Ectodermal cell (in vitro differentiated cells): ENCODE measurements around the gene WAC.
"Not testable (repeated sequence)": the region's sequence is repeated elsewhere in the genome, so short reads cannot be mapped to it uniquely, and the experiment has no call there.

Experiments
- H3K27ac ChIP-seq: 2 replicates; pipeline ENCODE4 v1.7.0; 2013; ENCODE audit warnings: mild to moderate bottlenecking, low read depth, low read length; ENCODE audit not compliant: insufficient read depth, poor library complexity, severe bottlenecking
- H3K27me3 ChIP-seq: 2 replicates; pipeline ENCODE4 v1.7.0; 2013; ENCODE audit warnings: mild to moderate bottlenecking, low read length; ENCODE audit not compliant: insufficient read depth, control insufficient read depth, poor library complexity, severe bottlenecking
- H3K36me3 ChIP-seq: one replicate; pipeline ENCODE4 v1.7.0; 2013; ENCODE audit warnings: low read length; ENCODE audit not compliant: control insufficient read depth, insufficient read depth
- H3K4me1 ChIP-seq: one replicate; pipeline ENCODE4 v1.7.0; 2013; ENCODE audit warnings: low read length; ENCODE audit not compliant: control insufficient read depth, insufficient read depth
- H3K4me3 ChIP-seq: 2 replicates; pipeline ENCODE4 v1.7.0; 2013; ENCODE audit warnings: low read depth, low read length, control low read depth; ENCODE audit not compliant: insufficient read depth
- H3K9me3 ChIP-seq: 2 replicates; pipeline ENCODE4 v1.7.0; 2013; ENCODE audit warnings: mild to moderate bottlenecking, low read length, moderate library complexity; ENCODE audit not compliant: control insufficient read depth
- WGBS, 2 experiments: methylation state at CpG; one replicate each; pipeline ENCODE4 v1.1.7; 2013; ENCODE audit warnings: missing lambda C conversion rate in 2 of 2; 5-methylcytosine and 5-hydroxymethylcytosine counted together

WAC gene

GRCh38 chr10:28595613-28596012 is 62.7 kb downstream of the WAC start:
- H3K4me3 ChIP-seq: no peak overlapping the region
- H3K9me3 ChIP-seq: no peaks in the 10 kb centered on the region
- no peaks in the 10 kb centered on the region for H3K4me1 ChIP-seq
- no peak overlapping the region for H3K27ac ChIP-seq
- WGBS, 2 experiments: 91 to 94% methylated on average over 3 of the region's 3 CpGs
- no peaks in the 10 kb centered on the region for H3K27me3 ChIP-seq
- H3K36me3 ChIP-seq: peaks cover 10% of the 10 kb centered on the region

DNA sequence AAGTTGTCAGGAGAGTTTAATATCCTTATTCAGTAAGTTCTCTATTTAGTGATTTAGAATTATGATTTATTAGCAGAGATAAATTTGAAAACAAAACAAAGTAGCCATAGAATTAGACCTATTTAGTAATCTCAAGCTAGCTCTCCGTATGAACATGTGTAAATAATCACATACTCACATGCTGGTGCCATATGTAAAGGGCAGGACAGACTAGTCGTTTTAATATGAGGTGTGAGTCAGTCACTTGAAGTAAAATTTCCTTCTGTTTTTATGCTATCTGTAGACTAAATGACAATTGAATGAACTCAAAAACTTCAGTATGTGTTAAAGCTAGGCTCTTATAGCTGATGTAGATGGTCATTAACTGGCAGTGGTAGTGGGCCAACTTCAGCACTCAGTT is 67.1 kb downstream of the WAC start:
- Histone ChIP-seq H3K27ac (no peak overlapping the region), H3K9me3 (no peaks in the 10 kb centered on the region), H3K4me1 (no peaks in the 10 kb centered on the region), H3K27me3 (no peaks in the 10 kb centered on the region), H3K36me3 (no peaks in the 10 kb centered on the region), H3K4me3 (no peak overlapping the region)
- WGBS, 2 experiments: 81 to 97% methylated on average over 2 of the region's 2 CpGs

DNA sequence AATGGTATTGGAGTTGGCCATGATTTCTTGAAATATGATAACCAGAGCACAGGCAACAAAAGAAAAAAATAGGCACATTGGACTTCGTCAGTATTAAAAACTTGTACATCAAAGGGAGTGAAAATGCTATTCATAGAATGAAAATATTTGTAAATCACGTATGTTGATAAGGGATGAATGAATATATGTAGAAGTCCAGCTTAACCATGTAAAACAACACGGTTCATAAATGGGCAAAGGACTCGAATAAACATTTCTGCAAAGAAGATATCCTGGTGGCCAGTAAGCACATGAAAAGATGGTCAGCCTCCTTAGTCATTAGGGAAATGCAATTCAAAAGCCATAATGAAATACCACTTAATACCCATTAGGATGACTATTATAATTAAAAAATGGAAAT is 68.1 kb downstream of the WAC start:
- WGBS, 2 experiments: 76 to 89% methylated on average over 4 of the region's 4 CpGs
- no peaks in the 10 kb centered on the region for H3K36me3 ChIP-seq
- H3K27me3 ChIP-seq: no peaks in the 10 kb centered on the region
- H3K27ac ChIP-seq: no peak overlapping the region
- no peak overlapping the region for H3K4me3 ChIP-seq
- no peaks in the 10 kb centered on the region for H3K9me3 ChIP-seq
- H3K4me1 ChIP-seq: no peaks in the 10 kb centered on the region

GRCh38 chr10:28604567-28605536 is 71.9 kb downstream of the WAC start:
- H3K4me3 ChIP-seq: no peak overlapping the region
- 83 to 89% methylated on average over 10 to 12 of the region's 12 CpGs for WGBS, 2 experiments
- no peaks in the 10 kb centered on the region for H3K4me1 ChIP-seq
- no peak overlapping the region for H3K27ac ChIP-seq
- H3K9me3 ChIP-seq: no peaks in the 10 kb centered on the region
- H3K27me3 ChIP-seq: no peaks in the 10 kb centered on the region
- peaks cover 16% of the 10 kb centered on the region for H3K36me3 ChIP-seq

DNA sequence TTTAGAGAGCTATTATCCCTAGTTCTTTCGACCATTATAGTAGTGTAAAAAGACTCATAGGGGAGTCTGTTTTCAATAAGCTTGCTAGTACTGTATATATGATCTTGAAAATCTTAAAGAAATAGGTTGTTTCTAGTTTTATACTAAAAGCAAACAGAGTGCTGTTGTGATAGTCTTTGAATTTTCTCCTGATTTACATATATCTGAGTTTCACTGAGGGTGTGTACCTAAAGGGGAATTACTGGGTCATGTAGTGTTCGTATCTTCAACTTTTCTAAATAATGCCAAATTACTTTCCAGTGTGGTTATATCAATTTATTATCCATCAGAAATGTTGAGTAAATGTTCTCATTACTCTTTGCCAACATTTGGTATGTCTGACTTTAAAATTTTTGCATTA is 73.7 kb downstream of the WAC start:
- Histone ChIP-seq H3K27me3 (no peaks in the 10 kb centered on the region), H3K4me1 (no peaks in the 10 kb centered on the region), H3K9me3 (no peaks in the 10 kb centered on the region), H3K36me3 (peaks cover 31% of the 10 kb centered on the region), H3K27ac (no peak overlapping the region), H3K4me3 (no peak overlapping the region)
- WGBS, 2 experiments: 100% methylated on average over 1 of the region's 2 CpGs

- peaks cover 59% of the 10 kb centered on the region for H3K36me3 ChIP-seq
- not testable (repeated sequence) for H3K4me3 ChIP-seq, H3K27me3 ChIP-seq, H3K4me1 ChIP-seq, H3K9me3 ChIP-seq, H3K27ac ChIP-seq
- 77 to 81% methylated on average over 3 of the region's 3 CpGs for WGBS, 2 experiments
Observed at GRCh38 chr10:28609636-28610035, 76.7 kb downstream of the WAC start.

DNA sequence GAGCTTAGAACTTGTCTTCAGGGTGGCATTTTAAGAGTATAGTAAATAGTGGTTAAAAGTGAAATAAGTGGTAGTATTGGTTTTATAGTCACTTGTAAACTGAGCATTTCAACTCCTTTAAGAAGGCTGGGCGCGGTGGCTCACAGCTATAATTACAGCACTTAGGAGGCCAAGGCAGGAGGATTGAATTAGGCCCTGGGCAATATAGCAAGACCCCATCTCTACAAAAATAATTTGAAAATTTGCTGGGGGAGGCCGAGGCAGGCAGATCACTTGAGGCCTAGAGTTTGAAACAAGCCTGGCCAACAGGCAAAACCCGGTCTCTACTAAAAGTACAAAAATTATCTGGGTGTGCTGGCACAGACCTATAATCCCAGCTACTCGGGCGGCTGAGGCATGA is 80.0 kb downstream of the WAC start:
- 95% methylated on average over 6 of the region's 6 CpGs for WGBS, 2 experiments
- peaks cover 84% of the 10 kb centered on the region for H3K36me3 ChIP-seq
- no peaks in the 10 kb centered on the region for H3K27me3 ChIP-seq
- no peak overlapping the region for H3K27ac ChIP-seq
- H3K4me1 ChIP-seq: no peaks in the 10 kb centered on the region
- H3K4me3 ChIP-seq: no peak overlapping the region
- H3K9me3 ChIP-seq: no peaks in the 10 kb centered on the region

GRCh38 chr10:28616514-28616913 is 83.6 kb downstream of the WAC start:
- no peaks in the 10 kb centered on the region for H3K9me3 ChIP-seq
- H3K27ac ChIP-seq: no peak overlapping the region
- H3K36me3 ChIP-seq: peaks cover 57% of the 10 kb centered on the region
- H3K4me3 ChIP-seq: no peak overlapping the region
- WGBS, 2 experiments: 87 to 97% methylated on average over 2 of the region's 2 CpGs
- H3K27me3 ChIP-seq: no peaks in the 10 kb centered on the region
- H3K4me1 ChIP-seq: no peaks in the 10 kb centered on the region

GRCh38 chr10:28619455-28619854 is 86.5 kb downstream of the WAC start:
- 93 to 97% methylated on average over 3 of the region's 4 CpGs for WGBS, 2 experiments
- Histone ChIP-seq H3K4me1 (no peaks in the 10 kb centered on the region), H3K36me3 (peaks cover 30% of the 10 kb centered on the region)

GRCh38 chr10:28620251-28620650 is 87.3 kb downstream of the WAC start:
- Histone ChIP-seq H3K27ac (no peak overlapping the region), H3K36me3 (peaks cover 25% of the 10 kb centered on the region), H3K4me3 (no peak overlapping the region), H3K27me3 (no peaks in the 10 kb centered on the region), H3K9me3 (no peaks in the 10 kb centered on the region), H3K4me1 (no peaks in the 10 kb centered on the region)
- 90 to 100% methylated on average over 1 to 2 of the region's 2 CpGs for WGBS, 2 experiments

More at GRCh38 chr10:28619455-28619854, 86.5 kb downstream of the WAC start:
- H3K4me3 ChIP-seq: no peak overlapping the region
- no peaks in the 10 kb centered on the region for H3K9me3 ChIP-seq
- H3K27ac ChIP-seq: no peak overlapping the region
- no peaks in the 10 kb centered on the region for H3K27me3 ChIP-seq
